Measurements from ENCODE around the gene CTDSPL.
A peak's percentile ranks its signal among the peaks of the same experiment; 100 is the strongest.

Gene CTDSPL

DNA sequence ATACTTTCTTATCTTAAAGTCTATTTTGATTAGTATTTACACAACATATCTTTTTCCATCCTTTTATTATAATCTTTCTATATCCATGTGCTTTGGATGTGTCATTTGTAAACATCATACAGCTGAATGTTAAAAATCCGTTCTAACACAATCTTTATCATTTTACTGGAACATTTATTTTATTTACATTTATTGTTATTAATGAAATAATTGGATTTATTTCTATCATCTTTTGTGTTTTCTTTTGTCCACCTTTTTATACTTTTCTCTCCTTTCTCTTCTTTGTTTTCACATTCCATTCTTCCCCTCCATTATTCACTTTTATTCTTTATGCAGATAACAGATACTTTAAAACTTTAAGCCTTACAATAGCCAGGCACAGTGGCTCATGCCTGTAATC is 34.7 kb upstream of the CTDSPL start:
- TF ChIP-seq JUND (IDR thresholded peaks at IDR 0.05; ENCODE audit: low read depth): no peak
- no peak for DNase-seq (ENCODE audit: low read depth in 1 of 2, low spot score in 1 of 2)
- in situ Hi-C loops (cut with HindIII; ENCODE audit: low pct_unique_long_range_greater_than_20kb, low sequenced_read_pairs): no loop called here

DNA sequence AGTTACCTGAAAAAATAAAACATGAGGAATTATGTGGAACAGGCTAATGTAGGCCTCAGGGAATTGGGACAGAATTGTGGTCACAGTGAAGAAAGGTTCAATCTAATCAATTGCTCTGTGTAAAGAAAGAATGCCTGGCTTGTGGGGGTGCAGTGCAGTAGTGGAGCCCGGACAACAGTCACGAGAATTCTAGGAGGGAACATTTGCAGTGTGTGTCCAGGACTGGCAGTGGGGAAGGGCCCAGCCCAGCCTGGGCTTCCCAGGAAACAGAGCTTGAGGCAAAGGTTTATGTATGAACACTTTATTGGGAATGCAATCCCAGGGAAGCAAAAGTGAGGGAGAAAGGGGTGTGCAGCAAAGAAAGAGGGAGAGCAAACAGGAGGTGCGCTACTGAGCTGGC is 29.2 kb upstream of the CTDSPL start:
- in situ Hi-C loops (cut with HindIII; ENCODE audit: low pct_unique_long_range_greater_than_20kb, low sequenced_read_pairs): no loop called here
- DNase-seq (ENCODE audit: low read depth in 1 of 2, low spot score in 1 of 2): no peak
- no peak for TF ChIP-seq JUND (IDR thresholded peaks at IDR 0.05; ENCODE audit: low read depth)

DNA sequence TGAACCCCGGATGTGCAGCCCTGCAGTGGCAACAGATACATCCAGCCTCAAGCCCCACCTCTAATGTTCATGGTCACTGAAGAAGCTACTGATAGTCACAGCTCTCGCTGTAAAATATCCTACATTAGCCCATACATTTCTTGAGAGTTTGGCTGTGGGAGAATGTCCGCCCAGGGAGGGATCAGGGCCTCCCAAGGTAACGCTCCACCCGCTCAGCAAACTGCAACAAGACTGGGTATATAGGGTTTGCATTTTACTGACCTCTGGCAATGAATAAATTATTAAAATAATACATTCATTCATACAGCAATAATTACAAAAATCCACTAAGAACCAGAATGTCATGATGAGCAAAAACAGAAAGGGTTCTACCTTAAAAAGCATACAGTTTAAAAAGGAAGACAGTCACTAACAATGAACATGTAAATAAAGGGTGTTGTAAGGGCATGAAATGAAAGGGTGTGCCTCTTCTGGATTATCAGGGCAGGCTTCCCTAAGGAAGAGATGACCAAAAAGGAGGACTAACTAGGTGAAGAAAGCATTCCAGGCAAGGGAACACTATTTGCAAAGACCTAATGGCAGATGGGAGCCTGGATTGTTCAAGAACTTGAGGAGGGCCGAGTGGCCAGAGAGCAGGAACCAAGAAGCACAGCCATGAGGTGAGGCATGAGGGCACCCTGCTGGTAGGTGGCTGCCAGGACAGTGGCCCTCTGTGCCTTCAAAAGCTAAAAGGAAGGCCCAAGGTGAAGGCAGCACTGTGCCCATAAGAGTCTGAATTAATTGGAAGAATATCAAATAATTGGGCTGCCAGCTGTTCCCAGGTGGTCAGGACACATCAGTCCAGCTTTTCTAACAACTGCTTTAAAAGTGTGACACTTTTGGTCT is 28.1 kb upstream of the CTDSPL start:
- TF ChIP-seq JUND (IDR thresholded peaks at IDR 0.05; ENCODE audit: low read depth): no peak
- peak in 1 of 2 experiments; percentile 41 for DNase-seq (ENCODE audit: low read depth in 1 of 2, low spot score in 1 of 2)
- in situ Hi-C loops (cut with HindIII; ENCODE audit: low pct_unique_long_range_greater_than_20kb, low sequenced_read_pairs): no loop called here

DNA sequence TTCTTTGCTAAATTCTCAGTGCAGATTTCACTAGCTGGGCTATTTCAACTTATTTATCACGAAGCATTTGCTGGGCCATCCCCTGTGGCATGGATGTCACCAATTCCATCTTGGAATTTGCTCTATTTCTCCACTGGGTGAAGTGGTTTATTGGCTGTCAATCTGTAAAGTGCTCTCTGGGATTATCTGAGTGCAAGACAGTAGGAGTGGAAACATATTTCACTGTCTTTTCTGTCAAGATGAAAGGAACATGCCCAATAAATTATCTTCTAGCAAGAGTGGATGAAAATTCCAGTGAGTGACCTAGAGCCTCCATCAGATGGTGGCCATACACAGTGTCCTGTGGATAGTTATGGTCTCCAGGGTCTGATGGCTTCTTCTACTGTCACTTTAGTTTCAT is 25.1 kb upstream of the CTDSPL start:
- no peak for DNase-seq (ENCODE audit: low read depth in 1 of 2, low spot score in 1 of 2)
- no peak for TF ChIP-seq JUND (IDR thresholded peaks at IDR 0.05; ENCODE audit: low read depth)

DNA sequence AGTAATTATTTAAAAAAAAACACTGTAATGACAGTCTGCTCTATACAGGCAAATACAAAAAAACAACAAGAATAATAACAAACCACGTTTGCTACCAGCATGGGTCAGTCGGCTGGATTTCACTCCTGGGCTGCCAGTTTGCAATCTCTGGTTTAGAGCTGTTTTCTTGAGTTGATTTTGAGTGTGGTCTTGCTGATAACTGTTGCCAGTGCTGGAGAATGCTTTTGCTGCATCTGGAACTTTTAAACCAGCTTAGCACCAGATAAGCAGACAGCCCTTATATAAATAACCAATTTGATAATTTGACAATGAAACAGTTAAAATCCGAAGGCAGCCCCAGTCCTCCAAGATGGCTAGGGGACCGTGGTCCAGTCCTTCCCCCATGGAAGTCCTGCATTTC is 14.0 kb upstream of the CTDSPL start:
- DNase-seq (ENCODE audit: low read depth in 1 of 2, low spot score in 1 of 2): no peak
- no peak for TF ChIP-seq JUND (IDR thresholded peaks at IDR 0.05; ENCODE audit: low read depth)
- in situ Hi-C loops (cut with HindIII; ENCODE audit: low pct_unique_long_range_greater_than_20kb, low sequenced_read_pairs): no loop called here

More for the DNA sequence above, 25.1 kb upstream of the CTDSPL start:
- in situ Hi-C loops (cut with HindIII; ENCODE audit: low pct_unique_long_range_greater_than_20kb, low sequenced_read_pairs): no loop called here

DNA sequence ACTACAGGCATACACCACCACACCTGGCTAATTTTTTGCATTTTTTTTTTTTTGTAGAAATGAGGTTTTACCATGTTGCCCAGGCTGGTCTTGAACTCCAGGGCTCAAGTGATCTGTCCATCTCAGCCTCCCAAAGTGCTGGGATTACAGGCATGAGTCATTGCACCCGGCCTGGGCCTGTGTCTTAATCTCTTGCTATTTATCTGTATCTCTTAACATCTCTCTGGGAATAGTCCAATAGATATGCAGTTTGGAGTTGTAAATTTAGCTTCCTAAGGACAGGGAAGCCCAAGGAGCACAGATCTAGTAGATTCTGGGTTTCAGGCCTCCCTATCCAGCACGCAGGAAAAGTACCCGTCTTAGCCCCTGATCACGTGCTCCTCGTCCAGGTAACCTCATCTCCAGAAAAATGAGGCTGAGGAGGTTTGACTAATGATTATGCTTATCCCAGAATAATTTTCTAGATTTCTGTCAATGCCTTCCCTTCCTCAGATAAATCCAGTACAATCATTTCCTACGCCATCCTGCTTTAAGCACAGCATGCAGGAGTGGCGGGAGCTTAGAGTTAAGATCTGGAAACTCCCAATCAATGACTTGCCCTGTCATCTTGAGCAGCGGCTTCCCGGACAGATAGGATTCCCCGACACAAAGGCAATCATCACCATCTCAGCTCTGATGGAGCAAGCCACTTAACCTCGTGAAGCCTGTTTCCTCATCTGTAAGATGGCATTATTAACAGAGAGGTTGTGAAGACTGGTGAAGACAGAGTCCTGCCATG is 12.3 kb upstream of the CTDSPL start:
- no peak for TF ChIP-seq JUND (IDR thresholded peaks at IDR 0.05; ENCODE audit: low read depth)
- in situ Hi-C loops (cut with HindIII; ENCODE audit: low pct_unique_long_range_greater_than_20kb, low sequenced_read_pairs): no loop called here
- no peak for DNase-seq (ENCODE audit: low read depth in 1 of 2, low spot score in 1 of 2)

DNA sequence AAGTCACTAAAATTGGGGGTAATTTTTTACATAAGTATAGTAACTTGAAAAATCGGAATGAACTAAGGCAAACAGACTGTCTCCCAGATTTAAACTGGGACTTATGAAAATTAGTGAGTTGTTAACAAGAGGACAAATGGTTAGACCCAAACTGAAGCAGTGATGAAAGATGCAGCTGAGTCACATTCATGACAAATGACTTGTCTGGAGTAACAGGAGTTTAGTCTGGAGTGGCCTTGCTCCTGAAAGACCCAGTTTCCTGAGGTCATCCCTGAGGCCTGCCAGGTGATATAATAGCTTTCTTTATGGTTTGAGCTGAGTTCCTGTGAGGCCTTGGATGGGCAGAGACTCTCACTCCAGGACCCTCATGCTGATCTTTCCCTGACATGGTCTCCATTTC is 9.6 kb upstream of the CTDSPL start:
- TF ChIP-seq JUND (IDR thresholded peaks at IDR 0.05; ENCODE audit: low read depth): no peak
- in situ Hi-C loops (cut with HindIII; ENCODE audit: low pct_unique_long_range_greater_than_20kb, low sequenced_read_pairs): no loop called here
- DNase-seq (ENCODE audit: low read depth in 1 of 2, low spot score in 1 of 2): no peak

DNA sequence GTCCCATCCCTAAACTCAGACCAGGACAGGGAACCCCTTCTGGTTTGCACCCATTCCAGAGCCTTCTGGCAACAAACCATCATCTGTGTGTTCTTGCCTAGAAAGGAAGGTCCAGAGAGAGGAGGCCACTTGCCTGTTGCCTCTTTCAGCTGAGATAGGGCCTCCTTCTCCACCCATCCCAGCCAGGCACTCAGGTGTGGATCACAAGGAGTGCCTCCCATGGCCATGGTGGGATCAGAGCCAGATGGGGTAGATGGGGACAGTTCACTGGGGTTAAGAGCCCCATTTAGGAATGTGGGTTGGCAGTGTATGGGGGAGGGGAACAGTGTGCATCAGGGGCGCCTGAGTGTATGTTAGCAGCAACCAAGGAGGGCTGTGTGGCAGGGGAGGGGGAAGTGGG is 8.9 kb upstream of the CTDSPL start:
- TF ChIP-seq JUND (IDR thresholded peaks at IDR 0.05; ENCODE audit: low read depth): no peak
- no peak for DNase-seq (ENCODE audit: low read depth in 1 of 2, low spot score in 1 of 2)
- in situ Hi-C loops (cut with HindIII; ENCODE audit: low pct_unique_long_range_greater_than_20kb, low sequenced_read_pairs): no loop called here

DNA sequence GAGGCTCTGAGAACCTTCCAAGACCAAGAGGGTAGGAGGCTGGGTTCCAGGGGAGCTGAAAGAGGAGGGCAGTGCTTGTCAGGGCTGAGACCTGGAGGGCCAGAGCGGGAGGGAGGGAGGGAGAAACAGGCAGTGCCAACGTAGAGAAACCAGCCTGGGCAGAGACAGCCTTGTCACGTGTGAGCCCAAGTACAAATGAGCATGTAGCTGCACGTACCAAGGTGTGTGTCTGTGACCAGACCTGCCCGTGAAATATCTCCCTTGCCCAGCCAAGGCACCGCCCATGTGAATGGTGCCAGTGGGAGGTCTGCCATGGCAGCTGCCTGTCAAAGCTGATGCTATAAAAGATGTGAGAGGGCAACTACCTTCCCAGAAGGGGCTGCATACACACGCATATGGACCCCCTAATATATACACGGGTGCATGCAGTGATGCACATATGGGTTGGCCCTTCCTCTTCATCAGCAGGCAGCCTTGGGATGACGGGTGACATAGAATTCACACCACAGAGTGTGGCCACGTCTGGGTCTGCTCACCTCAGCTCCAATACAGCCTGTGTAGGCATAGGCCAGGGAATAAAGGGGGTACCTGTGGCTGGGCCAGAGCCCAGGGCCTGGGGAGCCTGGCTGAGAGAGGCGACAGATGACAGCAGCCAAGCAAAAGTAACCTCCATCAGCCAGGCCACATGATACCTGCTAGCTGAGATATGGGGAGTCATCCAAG is 7.8 kb upstream of the CTDSPL start:
- in situ Hi-C loops (cut with HindIII; ENCODE audit: low pct_unique_long_range_greater_than_20kb, low sequenced_read_pairs): no loop called here
- DNase-seq (ENCODE audit: low read depth in 1 of 2, low spot score in 1 of 2): peak; percentile 55 to 94
- no peak for TF ChIP-seq JUND (IDR thresholded peaks at IDR 0.05; ENCODE audit: low read depth)

DNA sequence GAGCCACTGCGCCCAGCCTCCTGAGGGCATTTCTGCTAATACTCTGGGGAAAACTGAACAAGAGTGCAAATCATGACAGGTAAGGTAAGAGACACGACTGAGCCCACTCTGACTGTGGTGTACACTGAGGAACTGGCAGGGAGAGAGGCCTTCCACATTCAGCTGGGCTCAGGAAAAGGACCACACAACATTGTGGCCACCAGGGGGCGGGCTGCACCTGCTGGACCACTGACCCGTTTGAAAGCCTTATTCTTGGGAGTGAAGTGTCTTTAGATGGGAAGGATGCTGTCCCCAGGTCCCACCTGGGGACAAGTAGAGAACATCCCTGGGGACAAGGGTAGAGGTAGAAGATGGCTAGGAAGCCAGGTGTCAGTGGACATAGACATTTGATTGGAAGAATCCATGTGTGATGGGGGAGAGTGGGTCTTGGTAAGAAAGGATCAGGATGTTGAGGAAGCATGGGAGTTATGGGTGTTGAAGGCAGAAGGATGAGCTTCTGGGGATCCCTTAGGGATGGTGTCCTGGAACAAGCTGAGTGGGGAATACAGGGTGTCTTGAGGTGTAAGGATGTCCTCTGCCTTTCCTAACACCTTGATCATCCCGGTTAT is 6.2 kb upstream of the CTDSPL start:
- in situ Hi-C loops (cut with HindIII; ENCODE audit: low pct_unique_long_range_greater_than_20kb, low sequenced_read_pairs): no loop called here
- TF ChIP-seq JUND (IDR thresholded peaks at IDR 0.05; ENCODE audit: low read depth): no peak
- peak; percentile 67 to 87 for DNase-seq (ENCODE audit: low read depth in 1 of 2, low spot score in 1 of 2)

DNA sequence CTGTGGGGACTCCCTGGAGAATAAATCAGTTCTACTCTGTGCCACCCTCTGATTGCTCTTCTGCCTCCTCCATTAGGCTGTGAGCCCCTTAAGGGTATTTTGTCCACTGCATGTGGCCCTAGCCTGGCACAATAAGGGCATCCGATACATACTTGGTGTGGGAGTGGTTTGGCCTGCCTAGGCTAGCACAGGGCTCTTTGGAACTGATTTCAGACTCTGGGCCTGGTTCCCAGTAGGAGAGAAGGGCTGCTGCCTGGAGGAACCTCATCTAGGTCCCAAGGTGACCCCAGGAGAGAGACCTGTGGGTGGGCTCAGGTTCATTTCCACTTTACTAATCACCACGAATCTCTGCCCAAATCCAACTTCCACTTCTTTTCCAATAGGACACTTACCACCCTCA is 5.3 kb upstream of the CTDSPL start:
- no peak for TF ChIP-seq JUND (IDR thresholded peaks at IDR 0.05; ENCODE audit: low read depth)
- no peak for DNase-seq (ENCODE audit: low read depth in 1 of 2, low spot score in 1 of 2)
- in situ Hi-C loops (cut with HindIII; ENCODE audit: low pct_unique_long_range_greater_than_20kb, low sequenced_read_pairs): no loop called here

DNA sequence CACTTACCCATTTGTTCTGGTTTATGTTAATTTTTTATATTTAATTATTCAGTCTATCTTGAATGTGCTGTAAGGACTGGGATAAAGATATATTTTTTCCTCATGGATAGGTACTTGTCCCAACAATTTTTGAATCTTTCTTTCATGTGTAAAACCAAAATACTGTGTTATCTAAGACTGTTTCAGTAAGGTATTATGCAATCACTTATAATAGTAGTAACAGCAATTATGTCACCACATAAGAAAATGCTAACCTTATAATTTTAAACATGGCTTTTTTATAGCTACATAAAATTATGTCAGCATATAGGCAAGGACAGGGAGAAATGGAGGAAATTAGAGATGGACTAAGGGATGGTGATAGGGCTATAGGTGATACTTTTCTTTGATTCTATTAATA is 2.9 kb upstream of the CTDSPL start:
- DNase-seq (ENCODE audit: low read depth in 1 of 2, low spot score in 1 of 2): no peak
- in situ Hi-C loops (cut with HindIII; ENCODE audit: low pct_unique_long_range_greater_than_20kb, low sequenced_read_pairs): no loop called here
- TF ChIP-seq JUND (IDR thresholded peaks at IDR 0.05; ENCODE audit: low read depth): no peak

Measured in T47D (cell line).